Inflammatory macrophage treated with lipopolysaccharide for 1 hour (primary cell): Measurements from ENCODE around the gene CCDC60.
A peak's percentile ranks its signal among the peaks of the same experiment; 100 is the strongest.

Experiments used
- DNase-seq, 2 donors: peaks; one replicate each; pipeline ENCODE4 v3.0.0-alpha.2; 2020 to 2022

CCDC60 gene, protein sequence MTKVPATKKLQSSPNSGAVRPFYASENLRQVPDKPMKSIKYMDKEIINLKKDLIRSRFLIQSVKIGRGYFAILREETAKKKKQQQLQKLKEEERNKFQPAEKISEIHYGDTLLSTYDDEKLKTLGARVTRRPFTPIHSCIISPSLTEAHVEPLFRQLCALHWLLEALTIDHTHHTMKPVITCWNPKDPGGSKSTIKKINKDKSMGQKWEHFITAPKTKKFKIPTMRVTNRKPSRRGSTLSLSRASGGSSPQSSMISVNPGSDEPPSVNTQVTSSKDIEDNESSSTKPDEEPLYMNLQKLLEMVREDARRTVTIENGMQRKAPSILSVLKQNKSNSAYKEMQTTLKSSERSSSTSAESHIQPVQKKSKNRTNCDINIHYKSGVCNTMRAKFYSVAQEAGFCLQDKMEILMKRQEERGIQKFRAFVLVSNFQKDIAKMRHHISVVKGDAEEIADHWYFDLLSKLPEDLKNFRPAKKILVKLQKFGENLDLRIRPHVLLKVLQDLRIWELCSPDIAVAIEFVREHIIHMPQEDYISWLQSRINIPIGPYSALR

DNA sequence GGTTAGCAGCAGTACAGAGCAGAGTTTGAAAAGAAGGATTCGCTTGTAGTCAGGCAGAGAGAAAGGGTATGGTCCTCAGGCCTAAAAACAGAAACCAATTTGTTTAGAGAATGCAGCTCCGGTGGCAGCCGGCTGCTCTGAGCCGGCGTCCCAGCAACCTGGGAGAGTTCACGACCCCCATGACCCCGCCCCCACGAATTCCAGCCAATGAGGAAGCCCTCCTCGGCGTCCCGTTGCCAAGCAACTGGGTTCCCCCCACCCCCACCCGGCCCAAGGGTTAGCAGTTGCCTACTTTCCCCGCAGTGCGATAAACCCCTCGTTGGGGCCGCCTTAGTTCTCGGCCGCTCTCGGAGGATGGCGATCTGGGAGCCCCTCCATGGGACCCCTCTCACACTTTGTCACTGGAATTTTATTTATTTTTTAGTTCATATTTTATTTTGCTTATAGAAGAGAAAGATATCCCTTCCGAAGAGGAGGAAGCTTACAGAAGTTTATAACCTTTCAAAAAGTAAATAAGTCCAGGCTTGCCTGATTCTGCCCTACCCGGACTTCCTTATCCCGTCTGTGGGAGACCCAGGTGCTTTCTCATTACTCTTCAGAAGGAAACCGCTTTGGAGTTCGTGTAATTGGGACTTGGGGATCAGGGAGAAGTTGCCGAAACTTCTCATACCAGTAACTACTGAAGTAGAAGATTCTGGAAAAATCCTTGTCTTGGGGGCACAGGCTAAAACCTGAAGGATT lies at the start of gene CCDC60:
TSS of gene CCDC60 (plus strand) at position 300 of the 741 bp plus-strand sequence. CDS start 448 bp downstream, outside the sequence.
- no peak for DNase-seq

DNA sequence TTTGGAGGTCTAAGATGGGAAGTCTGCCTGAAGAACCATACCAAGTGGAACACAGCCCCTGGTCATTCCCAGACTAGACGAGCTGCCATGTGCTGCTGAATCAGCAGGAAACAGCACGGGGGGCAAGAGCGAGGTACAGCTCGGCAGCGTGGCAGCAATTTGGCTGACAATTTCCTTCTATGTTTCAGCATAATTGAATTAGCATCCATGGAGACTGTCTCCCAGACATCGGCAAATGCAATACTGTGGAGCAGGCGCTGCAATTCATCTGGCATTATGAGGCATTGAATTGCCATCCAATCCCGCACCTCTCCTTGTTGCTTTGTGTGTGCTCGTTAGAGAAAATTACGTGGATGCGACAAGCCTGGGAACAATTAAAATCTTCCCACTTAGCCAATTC lies 46.0 kb upstream of the CCDC60 start:
- DNase-seq = no peak

DNA sequence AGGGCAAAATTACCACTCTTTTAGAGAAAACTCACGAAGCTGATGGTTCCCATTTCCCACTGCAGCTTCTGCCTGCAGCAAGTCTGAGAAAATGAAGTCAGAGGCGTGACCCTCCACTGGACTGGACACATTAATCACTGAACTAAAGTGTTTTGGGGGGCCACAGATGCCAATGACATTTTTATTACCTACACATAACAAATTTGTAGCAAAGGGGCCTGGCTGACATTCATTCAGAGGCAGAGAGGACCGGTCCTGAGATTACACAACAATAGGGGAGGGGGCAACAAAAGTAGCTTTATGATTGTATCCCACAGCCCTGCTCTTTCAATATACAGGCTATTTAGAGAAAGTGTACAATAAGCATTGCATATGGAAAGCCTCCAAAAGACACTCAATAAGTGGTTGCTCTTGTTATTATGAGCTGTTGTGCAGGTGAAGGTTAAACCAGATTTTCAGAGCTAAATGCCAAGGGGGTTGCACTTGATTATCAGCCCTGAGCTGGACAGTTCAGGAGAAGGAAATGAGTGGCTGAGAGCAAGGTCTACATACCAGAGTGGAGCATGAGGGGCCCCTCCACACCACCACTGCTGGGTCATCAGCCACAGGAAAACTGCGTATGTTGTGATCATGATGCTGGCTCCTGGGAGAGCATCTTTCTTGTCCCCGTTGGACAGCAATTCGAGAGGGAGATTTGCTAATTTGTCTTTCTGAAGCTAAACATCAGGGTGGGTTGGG lies 41.5 kb upstream of the CCDC60 start:
- DNase-seq = no peak

DNA sequence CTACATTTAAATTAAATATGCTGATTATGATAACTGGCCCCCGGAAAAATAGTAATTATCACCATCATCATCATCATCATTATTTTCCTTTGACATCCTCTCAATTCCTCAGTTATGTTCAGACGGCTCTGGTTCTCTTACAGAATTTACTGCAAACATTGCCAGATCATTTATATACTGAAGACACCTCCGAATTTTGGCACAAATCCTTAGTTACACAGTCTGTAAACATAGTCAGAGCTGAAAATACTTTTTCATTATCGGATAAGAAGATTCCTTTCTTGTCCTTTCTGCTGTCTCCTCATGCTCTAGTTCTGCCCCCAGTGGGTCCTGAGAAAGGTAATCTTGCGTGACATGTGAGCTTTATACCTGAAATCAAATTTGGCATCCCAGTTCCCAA lies 40.3 kb upstream of the CCDC60 start:
- no peak for DNase-seq

DNA sequence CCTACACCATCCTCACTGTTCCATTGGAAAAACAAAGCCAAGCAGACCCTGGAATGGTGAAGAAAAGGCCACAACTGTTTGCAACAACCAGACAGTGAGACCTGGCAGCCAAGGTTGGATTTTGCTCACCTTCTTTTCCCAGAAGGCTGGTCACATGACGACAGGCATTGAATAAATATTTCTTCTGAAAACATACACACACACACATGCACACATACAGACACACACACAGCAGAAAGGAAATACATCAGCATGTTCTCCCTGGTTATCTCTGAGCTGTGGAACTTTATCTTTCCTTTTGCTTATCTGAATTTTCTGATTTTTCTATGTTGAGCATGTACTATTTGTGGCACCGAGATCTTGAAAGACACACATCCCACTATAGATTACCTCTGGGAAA lies 38.0 kb upstream of the CCDC60 start:
- no peak for DNase-seq

DNA sequence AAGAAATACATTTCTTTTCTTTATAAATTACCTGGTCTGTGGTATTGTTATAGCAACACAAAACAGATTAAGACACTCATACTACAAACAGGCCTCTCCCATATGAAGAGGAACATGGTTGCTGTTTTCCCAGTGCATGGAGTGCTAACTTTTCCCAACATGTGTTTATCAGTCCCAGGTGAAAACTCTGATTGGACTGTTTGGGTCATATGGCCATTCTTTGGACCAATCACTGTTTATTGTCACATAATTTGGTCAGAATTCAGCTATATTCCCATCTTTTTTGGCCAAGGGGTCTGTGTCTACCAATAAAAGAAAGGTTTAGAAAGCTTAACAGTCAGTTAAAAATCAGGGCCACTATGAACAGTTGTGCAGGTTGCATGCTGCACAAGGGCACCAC lies 35.4 kb upstream of the CCDC60 start:
- DNase-seq = no peak

DNA sequence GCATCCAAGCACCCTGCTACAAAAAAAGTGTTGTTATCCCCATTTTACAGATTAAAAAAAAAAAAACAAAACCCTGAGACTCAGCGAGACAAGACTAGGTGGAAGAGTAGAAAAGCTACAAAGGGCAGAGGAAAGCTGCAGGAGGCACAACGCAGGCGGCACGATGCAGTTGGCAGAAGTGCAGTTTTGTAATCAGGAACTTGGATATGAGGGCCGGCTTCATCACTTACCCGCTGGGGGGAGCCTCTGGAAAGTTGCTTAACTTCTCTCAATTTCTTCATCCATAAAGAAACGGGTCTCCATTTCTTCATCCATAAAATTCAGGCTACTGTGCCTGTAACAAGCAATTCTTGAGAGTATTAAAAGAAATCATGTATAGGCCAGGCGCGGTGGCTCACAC lies 33.1 kb upstream of the CCDC60 start:
- no peak for DNase-seq

DNA sequence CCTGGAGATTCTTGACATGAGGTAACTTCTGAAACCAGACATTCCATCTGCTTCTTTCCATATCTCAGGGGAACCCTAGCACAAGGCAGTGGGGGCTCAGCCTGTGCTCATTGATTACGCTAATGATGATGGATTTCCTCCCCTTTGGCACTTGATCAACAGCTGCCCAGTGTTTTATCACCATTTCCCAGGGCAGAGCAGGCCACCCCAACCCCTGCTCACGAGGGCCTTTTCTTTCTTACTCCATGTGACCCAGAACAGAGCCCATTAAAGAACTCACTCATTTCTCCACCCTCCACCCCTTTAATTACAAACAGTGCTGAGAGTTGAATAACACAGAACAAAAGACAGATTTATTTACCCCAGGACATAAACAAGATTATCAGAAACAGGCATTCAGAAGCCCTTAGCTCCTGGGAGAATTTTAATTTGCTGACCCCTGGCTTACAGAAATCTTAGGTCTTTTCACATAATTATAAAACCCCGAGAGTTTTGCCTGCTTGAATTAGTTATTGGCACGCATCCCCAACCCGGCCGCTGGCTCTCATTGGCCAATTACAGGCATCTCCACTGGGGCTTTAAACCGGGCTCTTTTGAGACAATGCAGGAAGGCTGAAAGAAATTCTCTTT lies 32.0 kb upstream of the CCDC60 start:
- DNase-seq = no peak

DNA sequence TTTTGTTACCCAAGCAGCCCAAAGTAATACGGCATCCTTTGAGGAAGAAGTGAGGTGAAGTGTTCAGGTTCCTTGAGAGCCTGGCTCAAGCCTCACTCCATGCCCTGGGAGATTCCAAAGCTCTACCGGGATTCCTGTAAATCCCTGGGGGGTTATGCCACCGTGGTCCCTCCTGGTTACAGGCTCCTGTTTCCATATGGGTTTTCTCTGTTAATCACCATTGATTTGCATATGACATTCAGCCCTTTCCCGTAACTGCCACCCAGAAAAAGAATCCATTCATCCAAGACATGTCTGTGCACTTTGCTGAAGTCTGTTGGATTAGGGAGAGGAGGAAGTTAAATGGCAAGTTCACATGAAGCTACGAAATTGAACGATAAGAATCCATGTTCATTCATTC lies 27.9 kb upstream of the CCDC60 start:
- no peak for DNase-seq

DNA sequence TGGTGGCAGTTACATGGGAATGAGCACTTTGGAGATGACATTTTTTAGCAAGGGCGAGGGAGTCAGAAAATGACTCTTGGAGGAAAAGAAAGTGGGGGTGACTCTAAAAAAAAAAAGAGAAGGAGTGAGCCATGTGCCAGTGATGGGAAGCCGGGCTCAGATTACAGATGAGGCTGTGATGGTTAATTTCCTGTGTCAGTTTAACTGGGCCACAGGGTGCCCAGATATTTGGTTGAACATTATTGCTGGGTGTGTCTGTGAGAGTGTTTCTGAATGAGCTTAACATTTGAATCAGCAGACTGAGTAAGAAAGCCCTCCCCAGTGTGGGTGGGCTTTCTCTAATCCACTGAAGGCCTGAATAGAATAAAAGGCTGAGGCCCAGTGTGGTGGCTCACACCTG lies 26.8 kb upstream of the CCDC60 start:
- no peak for DNase-seq

DNA sequence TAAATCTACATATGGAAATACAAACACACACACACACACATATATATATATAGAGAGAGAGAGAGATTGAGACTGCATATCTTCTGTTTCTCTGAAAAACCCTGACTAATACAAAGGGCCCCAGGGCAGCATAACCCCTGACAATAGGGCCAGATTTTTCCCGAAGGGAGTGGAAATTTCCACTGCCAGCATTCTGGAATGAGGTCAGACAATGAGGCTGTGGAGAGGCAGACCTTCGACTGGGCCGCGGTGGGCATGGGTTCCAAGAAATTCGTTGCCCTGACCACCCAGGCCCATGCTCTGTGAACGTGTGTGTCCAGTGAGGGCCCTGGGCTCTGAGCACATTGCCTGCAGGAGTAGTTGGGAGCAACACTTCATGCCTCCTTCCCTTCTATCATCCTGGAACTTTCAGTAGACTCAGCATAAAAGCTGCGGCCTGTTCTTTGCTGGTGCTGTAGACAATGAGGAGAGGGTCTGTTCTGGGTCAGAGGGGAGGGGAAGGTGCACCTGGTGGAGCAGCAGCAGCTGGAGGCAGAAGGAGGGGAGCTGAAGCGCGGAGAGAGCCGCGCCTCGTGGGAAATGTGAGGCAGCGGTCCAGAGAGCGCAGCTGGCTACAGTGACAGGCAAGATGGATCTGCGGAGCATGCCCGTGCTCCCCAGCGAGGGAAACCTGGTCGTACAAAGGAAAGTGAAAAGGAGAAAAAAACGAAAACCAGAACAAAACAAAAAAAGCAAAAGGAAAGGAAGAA lies 25.6 kb upstream of the CCDC60 start:
- no peak for DNase-seq

DNA sequence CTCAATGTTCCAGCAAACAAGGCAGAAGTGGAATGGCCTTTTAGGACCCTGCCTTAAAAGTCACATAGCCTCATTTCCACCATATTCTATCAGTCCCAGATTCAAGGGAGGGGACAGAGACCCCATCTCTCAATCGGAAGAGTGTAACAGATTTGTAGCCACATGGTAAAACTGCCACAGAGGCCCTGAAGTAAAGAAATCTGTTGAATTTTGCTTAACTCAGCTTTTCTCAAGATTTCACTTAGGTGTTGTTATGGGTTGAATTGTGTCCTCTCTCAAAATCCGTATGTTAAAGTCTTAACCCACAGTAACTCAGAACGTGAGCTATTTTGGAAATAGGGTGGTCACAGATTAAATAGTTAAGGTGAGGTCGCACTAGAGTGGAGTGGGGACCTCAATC lies 22.7 kb upstream of the CCDC60 start:
- no peak for DNase-seq

DNA sequence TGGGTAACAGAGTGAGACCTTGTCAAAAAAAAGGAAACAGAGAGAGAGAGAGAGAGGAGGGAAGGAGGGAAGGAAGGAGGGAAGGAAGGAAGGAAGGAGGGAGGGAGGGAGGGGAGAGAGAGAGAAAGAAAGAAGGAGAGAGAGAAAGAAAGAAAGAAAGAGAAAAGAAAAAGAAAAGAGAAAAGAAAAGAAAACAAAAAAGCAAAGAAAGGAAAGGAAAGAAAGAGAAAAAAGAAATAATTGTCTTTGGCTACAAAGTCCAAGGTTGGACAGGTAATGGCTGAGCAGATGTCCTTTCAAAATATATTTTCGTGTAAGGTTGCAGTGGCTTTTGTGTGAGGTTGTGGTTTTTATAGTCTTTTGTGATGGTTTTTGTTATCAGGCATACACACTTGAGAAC lies 21.6 kb upstream of the CCDC60 start:
- no peak for DNase-seq

DNA sequence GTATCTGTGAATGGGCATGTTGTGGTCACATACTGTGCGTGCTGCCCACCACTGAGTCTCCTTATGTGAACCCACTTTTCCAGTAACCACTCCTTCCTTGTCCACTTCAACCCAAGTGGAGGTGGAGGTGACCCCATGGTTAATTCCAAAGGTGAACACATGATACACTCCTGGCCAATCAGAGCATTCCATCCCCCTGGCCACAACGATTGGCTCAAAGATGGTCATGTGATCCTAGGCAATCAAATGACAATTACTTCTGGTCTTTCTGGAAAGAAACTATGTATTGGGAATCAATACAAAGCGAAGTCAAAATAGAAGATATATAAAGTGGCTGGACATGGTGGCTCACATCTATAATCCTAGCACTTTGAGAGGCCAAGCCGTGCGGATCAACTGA lies 20.2 kb upstream of the CCDC60 start:
- DNase-seq = no peak

DNA sequence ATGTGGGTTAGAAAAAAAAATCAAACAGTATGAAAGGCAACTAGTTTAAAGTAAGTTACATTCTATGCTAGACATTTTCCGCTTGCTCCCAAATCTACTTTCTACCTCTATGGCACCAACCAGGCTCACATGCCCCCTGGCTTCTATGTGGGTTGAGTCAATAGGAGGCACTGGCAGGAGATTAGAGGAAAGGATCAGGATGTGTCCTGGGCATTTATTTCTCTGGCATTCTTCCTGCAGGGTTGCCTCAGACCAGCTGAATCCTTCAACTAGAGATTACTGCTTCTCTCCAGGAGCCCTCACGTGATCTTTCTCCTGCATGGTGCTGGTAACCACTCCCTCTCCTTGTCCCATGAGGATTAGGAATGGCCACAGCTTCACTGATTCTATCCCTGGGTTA lies 14.9 kb upstream of the CCDC60 start:
- DNase-seq = no peak

DNA sequence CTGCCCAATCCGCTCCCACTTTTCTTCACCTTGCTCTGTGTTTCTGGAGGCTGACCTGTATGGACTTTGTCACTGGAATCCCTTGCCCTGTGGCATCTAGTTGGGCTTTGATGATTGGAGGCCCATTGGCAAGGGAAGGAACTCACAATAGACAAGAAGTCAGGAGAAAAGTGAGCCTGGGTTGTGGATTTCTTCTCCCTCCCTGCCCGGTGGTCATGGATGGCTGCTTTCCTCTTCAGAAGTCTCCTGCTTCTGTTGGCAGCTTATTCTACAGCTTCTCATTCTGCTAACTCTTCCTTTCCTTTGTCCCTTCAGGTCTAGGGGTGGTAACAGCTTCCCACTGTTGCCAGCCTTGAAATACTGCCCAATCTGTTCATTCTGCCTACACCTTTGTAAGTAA lies 13.9 kb upstream of the CCDC60 start:
- DNase-seq = no peak

DNA sequence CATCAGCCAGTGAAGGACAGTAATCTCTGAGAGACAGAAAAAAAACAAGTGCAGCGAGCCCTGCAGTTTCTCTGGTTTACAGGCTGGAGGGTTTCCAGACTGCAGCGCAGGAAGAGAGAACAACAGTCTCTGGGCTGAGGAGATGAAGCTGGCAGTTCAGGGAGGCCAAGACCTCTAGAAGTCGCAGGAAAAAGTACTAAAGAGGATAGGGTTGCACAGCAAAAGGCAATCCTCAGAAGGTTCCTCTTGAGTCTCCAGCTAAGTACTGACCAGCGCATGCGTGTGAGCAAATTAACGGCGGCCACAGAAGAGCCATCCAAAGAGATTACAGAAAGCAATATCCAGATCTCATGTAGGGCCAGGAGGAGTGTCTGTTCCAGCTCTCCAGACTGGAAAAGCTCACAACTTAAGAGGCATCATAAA lies 12.2 kb upstream of the CCDC60 start:
- no peak for DNase-seq

DNA sequence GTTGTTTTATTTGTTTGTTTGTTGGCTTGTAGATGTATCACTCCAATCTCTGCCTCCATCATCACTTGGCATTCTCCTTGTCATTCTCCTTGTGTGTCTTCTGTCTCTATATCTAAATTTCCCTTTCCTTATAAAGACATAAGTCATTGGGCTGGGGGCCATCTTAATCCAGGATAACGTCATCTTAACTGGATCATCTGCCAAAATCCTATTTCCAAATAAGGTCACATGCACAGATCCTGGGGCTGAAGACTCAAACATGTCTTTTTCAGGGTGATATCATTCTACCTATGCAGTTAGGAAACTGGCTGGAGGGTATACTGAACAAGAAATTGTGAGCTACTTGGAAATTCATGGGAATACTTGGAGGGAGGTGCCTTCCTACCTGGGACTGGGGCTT lies 8.7 kb upstream of the CCDC60 start:
- no peak for DNase-seq

DNA sequence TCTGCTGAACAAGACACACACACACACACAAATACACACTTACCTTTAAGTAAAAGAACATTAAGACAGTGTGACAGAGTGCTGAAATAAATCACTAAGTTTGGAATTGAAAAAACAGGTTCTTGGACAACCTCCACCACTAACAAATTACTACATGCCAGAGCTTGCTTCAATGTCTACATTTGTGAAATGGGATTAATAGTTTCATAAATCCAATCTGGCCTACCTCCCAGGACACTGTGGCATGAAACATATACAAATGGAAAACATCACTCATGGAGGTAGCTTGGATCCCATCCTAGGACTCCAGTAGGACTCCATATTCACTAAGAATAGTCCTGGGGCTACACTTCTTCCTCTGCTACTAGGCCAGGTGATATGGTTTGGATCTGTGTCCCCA lies 8.2 kb upstream of the CCDC60 start:
- DNase-seq = no peak

DNA sequence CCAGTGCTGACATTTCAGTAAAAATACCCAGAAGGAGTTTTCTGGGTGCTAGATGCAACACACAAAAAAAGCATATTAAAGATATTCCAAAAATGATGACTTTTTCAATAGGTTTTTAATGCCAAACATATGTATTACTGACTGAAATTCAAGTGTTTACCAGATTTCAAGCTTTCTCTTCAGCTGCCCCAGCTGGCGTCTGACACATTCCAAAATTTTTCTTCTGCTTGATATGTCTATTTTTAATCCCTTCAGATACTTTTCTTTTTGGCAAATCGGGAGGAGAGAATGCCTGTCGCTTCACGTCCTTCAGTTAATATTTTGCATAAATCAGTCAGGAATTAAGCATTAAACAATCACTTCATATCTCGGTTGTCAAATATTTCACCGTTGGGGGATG lies 7.1 kb upstream of the CCDC60 start:
- no peak for DNase-seq

DNA sequence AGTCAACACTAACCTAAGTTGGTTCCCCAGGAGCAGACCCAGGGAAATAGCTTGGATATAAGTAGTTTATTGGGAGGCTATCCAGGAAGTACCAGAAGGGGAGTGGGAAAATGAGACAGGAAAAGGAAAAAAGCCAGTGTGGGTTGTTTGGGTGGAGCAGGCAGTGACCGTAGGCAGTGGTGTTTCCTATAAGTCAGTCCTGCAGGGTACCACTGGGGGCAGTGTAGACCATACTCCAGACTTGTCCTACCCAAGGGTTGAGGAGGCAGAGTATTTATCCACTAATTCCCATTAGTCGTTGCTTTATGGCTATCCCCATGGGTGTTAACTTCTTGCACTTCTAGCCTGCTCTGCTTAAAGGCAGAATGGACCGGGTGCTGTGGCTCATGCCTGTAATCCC lies 6.4 kb upstream of the CCDC60 start:
- peak in 1 of 2 donors; percentile 3 for DNase-seq
